Hematopoietic multipotent progenitor cell treated with erythropoietin and hydrocortisone succinate and interleukin-3 and kit ligand, for 17 days (in vitro differentiated cells): ENCODE data around the gene SPTLC1.

Experiments
- DNase-seq: peaks from one replicate; pipeline ENCODE4 v3.0.0-alpha.2; 2015; ENCODE audit warnings: low spot score

Gene SPTLC1

DNA sequence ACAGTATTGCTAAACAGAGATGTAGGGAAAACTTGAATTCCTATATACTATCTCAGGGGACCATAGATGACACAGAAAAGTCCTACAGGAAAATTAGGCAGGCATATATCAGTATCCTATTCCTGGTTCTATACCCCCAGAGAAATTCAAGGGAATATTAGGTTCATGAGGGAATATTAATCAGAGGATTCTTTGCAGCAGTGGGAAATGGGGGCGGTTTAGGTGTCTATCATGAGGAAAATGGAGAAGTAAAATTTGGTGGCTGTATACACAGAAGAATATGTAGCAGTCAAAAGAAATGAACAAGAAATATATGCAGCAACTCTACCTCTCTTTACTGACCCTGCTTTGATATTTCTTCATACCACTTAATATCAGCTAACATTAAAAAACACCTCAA, 20.0 kb downstream of the SPTLC1 start:
- no peak for DNase-seq

- no peak for DNase-seq
Measured at GRCh38 chr9:92094655-92095054, 20.6 kb downstream of the SPTLC1 start.

DNA sequence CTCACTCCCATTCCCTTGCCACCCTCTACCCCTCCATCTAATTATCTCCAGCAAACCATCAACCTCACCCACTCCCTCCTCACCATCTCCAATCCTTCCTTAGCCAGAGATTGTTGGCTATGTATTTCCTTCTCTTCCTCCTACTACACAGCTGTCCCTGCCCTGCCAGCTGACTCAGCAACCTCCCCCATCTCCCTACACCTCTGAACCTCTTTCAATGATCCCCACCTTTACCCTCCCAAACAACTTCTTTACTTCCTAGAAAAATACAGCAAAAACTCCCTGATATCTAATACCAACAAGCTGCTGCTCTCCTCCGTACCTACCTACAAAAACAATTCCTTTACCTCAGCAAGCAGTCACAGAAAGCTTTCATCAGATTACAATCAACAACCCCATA, 37.3 kb downstream of the SPTLC1 start:
- no peak for DNase-seq

GRCh38 chr9:92071634-92072033, 43.6 kb downstream of the SPTLC1 start:
- no peak for DNase-seq

GRCh38 chr9:92066168-92066567, 49.0 kb downstream of the SPTLC1 start:
- DNase-seq, result no peak

DNA sequence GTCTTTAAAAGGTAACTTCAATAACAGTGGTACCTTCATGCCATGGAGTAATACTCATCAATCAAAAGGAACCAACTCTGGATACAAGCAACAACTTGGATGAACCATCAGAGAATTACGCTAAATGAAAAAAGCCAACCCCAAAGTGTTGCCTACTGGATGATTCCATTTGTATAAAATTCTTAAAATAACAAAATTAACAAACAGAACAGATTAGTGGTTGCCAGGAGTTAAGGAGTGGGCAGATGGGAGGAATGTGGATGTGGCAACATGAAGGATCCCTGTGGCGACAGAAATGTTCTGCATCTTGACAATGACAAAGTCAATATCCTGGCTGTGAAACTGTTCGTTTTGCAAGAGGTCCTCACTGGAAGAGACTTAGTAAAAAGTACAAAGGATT, 50.5 kb downstream of the SPTLC1 start:
- no peak for DNase-seq

GRCh38 chr9:92061184-92061583, 54.0 kb downstream of the SPTLC1 start:
- DNase-seq, result no peak

DNA sequence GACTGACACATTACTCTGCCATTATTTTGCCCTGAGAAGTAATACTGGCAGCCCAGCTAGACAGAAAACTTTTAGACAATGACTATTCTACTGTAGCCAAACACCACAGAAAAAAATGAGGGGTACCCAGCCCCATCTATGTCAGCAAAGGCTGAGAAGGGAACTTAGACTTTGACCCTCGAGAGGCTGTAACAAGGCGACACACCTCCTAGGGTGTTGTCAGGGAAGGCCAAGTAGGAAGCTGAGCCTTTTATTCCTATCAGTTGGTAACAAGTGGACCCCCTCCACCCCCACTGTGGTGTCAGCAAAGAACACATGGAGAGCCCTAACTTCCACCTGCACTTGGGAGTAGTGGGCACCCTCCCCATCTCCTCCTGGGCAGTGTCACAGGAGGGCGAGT, 55.6 kb downstream of the SPTLC1 start:
- DNase-seq, result no peak

DNA sequence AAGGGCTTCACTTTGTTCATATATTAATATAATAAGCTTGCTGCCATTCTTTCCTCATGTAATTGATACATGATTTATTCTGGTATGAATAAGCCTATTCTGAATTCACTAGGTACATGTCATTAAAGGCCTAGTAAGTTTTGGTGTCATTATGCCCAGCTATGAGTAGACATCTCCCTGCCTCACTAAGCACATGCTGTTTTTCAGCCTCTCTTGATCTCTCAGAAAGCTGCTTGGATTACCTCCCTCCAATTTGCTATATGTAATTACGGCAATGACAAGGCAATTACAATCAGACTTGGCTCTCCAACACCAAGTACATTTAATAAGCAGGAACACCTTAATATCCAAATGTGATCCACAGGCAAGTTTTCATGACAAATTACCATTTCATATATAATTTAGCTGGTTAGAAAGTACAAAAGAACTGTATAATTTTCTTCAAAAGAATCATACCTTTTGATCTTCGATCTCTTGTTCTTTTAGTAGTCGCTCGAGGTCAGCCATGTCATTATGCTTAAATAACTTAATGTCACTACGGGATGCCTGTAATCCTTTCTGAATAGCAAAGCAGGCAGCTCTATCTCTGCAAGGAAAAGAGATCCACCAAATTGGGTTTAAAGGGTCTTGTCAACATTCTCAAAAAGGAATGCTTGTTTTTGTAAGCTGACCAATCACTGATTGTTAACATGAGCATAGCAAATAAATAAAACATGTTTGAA, 56.3 kb downstream of the SPTLC1 start:
- DNase-seq, result no peak

GRCh38 chr9:92058026-92058425, 57.2 kb downstream of the SPTLC1 start:
- DNase-seq, result no peak

DNA sequence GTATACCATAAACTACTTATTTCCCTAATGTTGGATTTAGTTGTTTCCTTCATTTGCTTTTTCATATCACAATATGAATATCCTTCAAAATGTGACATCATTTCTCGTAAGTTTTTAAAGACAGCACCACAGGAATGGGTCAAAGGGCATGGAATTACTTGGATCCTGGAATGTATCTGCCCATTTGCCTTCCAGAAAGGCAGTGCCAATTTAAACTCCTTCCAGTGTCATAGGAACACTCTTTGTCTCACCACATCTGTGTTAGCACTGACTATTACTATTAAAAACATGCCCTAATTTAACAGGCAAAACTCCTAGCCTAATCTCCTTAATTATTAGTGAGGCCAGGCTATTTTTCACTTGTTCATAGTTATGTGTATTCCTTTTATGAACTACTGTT, 58.0 kb downstream of the SPTLC1 start:
- no peak for DNase-seq

DNA sequence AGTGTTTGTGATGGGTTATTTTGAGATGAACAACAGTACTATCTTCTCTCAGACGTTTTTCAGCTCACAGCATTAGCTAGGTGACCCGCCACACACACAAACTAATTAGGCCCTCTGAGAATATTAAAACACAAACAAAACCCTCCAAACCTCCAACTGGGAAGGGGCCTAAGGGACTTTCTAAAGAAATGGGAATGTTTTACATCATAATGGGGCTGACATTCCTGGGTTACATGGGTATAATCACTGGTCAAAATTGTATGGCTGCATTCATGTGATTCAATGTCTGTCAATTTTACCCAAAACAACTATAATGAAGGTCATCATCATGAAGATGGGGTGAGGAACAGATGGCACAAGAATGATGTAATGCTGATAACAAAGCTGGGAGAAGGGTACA, 59.6 kb downstream of the SPTLC1 start:
- no peak for DNase-seq

DNA sequence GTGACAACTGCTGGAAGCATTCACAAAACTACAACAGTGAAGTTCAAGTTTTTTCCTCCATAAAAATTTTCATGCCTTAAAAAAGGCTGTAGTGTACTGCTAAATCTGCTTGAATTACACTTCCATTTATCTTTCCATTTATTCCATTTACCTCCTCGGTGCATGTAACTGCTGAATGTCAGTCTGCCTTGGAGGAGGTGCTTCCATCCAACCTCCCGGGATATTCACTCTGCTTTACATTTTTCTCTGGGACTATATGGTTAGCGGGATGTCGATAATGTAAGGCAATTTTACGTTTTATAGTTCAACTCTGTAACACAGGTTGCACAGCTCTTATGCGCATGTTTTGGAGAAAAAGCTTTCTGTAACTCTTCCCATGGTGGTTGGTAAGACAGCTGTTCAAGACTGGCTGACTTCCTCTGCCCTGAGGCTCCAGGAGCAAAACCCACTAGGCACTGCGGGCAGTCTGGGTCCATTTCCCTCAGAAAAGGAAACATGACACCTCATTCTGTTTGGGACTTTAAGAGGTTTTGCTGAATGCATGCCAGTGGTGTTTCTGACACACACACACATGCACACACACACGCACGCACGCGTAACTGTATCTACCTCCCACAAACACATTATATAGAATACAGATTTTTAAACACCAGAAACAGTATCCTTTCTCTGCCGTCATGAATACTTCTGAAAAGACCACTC, 66.1 kb downstream of the SPTLC1 start:
- no peak for DNase-seq

GRCh38 chr9:92047500-92047899, 67.7 kb downstream of the SPTLC1 start:
- no peak for DNase-seq

GRCh38 chr9:92046676-92047075, 68.5 kb downstream of the SPTLC1 start:
- no peak for DNase-seq

- DNase-seq, result peak; percentile 15
Measured at GRCh38 chr9:92044936-92045335, 70.3 kb downstream of the SPTLC1 start.

DNA sequence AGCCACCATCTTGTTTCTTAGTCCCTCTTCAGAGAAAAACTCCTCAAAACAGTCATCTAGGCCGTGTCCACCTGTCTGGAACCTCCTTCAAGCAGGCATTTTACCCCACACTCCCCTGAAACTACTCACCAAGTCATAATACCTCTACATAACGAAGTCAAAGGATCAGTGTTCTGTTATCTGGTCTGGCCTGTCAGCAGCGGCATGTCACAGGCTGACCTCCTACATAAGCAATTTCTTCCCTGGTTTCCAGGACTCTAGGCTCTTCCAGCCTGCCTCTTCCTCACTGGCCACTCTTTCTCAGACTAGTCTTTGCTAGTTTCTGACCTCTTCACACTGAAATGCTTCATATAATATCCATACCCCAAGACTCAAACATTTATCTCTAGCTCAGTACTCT, 72.2 kb downstream of the SPTLC1 start:
- DNase-seq, result no peak

- DNase-seq, result no peak
Measured at GRCh38 chr9:92042260-92042659, 73.0 kb downstream of the SPTLC1 start.

DNA sequence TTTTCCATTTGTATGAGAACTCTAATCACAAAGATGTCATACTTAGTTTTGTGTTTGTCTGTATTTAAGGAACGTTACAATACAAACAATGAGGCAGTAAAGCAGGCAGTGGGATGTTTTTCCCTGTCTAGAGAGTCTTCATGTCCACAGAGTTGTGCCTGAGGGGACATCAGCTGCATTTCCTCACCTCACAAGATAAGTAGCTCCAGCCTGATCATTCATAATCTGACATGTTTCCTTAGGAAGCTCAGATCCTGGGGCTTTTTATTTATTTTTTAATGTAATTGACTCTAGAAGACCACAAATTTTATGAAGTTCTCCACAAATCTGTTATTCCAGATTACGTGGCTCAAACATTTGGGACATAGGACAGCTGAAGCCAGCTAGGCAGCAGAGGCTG, 78.5 kb downstream of the SPTLC1 start:
- no peak for DNase-seq

GRCh38 chr9:92036411-92036746, 78.8 kb downstream of the SPTLC1 start:
- DNase-seq, result no peak

GRCh38 chr9:92035687-92036410, 79.4 kb downstream of the SPTLC1 start:
- DNase-seq, result no peak

GRCh38 chr9:92035146-92035545, 80.1 kb downstream of the SPTLC1 start:
- DNase-seq, result no peak

DNA sequence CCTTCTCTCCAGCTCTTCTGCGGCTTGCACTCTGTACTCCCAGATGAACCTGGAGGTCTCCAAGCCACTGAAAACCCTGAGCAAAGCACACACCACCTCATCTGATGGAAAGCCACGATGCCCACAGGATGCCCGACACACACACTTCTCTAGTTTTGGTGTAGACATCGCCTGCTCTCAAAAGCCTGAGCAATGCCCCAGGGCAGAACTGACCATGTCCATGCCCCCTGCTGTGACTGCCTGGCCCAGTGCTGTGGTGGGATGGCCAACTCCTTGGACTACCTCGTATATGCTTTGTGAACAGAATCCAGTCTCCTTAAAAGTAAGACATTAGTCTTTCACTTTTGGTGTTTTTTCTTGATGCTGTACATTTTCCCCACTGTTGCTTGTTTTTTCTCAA, 81.2 kb downstream of the SPTLC1 start:
- no peak for DNase-seq
